Endothelial cell of umbilical vein (primary cell): Measurements from ENCODE around the gene ADAM22. TPM values are rescaled to one million over a fixed set of nuclear protein-coding genes. Genes with fewer than 3 reads are reported as not detected.

Source experiments
- BruUV-seq: library from RNA; stranded (reverse); fragments of 400-500 nt; replicated peaks from 2 replicates; lab custom pipeline; 2021; lab: Mats Ljungman, UMichigan
- CTCF ChIA-PET: fragments of 300-600, 350-600 bp; sonication (Branson Sonifier 250); formaldehyde crosslinking; loops from one replicate; lab custom pipeline; 2021; ENCODE audit warnings: antibody characterized with exemption, inconsistent platforms; lab: Charles Lee
- POLR2A ChIA-PET: fragments of 300-600, 350-600 bp; sonication (Branson Sonifier 250); formaldehyde crosslinking; loops from one replicate; lab custom pipeline; 2021; ENCODE audit warnings: antibody characterized with exemption, inconsistent platforms; lab: Charles Lee
- DNase-seq: peaks from one replicate; pipeline ENCODE4 v3.0.0-alpha.2; 2011; ENCODE audit warnings: low read depth, low spot score
- FAIRE-seq: peaks from 2 replicates; lab custom pipeline; 2011; peaks lifted over from hg19 to GRCh38; lab: Jason Lieb, UNC
- H2AFZ ChIP-seq: 2 replicates; pipeline ENCODE4 v1.6.0; 2012; ENCODE audit warnings: low read depth, low read length, control low read depth, inconsistent platforms
- H3K27ac ChIP-seq: 2 replicates; pipeline ENCODE4 v1.5.1; 2011; ENCODE audit warnings: low read depth, mild to moderate bottlenecking, control low read depth, low read length, moderate library complexity; ENCODE audit not compliant: insufficient read depth
- H3K27me3 ChIP-seq, 2 experiments: 2 replicates each; pipeline versions ENCODE4 v1.6.0 to v1.6.1; 2011; ENCODE audit warnings: low read length in 2 of 2, mixed read lengths in 1 of 2; ENCODE audit not compliant: control insufficient read depth in 2 of 2, insufficient read depth in 2 of 2
- H3K36me3 ChIP-seq, 2 experiments: 2 replicates in 1 of 2; 3 replicates in 1 of 2; pipeline ENCODE4 v1.5.1; 2011; ENCODE audit warnings: low read length in 2 of 2, mild to moderate bottlenecking in 1 of 2, moderate library complexity in 1 of 2; ENCODE audit not compliant: control insufficient read depth in 2 of 2, insufficient read depth in 2 of 2; ENCODE audit errors: extremely low read depth in 1 of 2
- H3K4me1 ChIP-seq: 3 replicates; pipeline ENCODE4 v1.5.1; 2011; ENCODE audit warnings: mild to moderate bottlenecking, low read length; ENCODE audit not compliant: control insufficient read depth, insufficient read depth; ENCODE audit errors: extremely low read depth
- H3K4me2 ChIP-seq: 2 replicates; pipeline ENCODE4 v1.6.1; 2011; ENCODE audit warnings: low read length, control low read depth, mixed read lengths; ENCODE audit not compliant: insufficient read depth
- H3K4me3 ChIP-seq, 3 experiments: fragments of 200-600 bp in 1 of 3; sonication (generic), shearing (Covaris generic) in 1 of 3; replicated peaks in 1 of 3; 2 replicates each; pipeline ENCODE4 v1.5.1; 2011 to 2016; ENCODE audit warnings: control low read depth in 3 of 3, low read length in 3 of 3, mild to moderate bottlenecking in 2 of 3, inconsistent platforms in 1 of 3, low read depth in 1 of 3, moderate library complexity in 1 of 3; ENCODE audit not compliant: insufficient read depth in 1 of 3
- H3K79me2 ChIP-seq: 2 replicates; pipeline ENCODE4 v1.6.0; 2012; ENCODE audit warnings: low read length, inconsistent platforms; ENCODE audit not compliant: control insufficient read depth, insufficient read depth
- H3K9ac ChIP-seq: replicated peaks from 2 replicates; pipeline ENCODE3; 2011; ENCODE audit warnings: low read length, control low read depth; ENCODE audit not compliant: insufficient read depth; ENCODE audit errors: extremely low read depth
- H3K9me1 ChIP-seq: replicated peaks from 3 replicates; pipeline ENCODE4 v1.6.0; 2011; ENCODE audit warnings: mild to moderate bottlenecking, low read length; ENCODE audit not compliant: control insufficient read depth, insufficient read depth; ENCODE audit errors: extremely low read depth
- H3K9me3 ChIP-seq: replicated peaks from 2 replicates; pipeline ENCODE4 v1.5.1; 2012; ENCODE audit warnings: low read length, inconsistent platforms; ENCODE audit not compliant: control insufficient read depth, insufficient read depth
- H4K20me1 ChIP-seq: replicated peaks from 2 replicates; pipeline ENCODE3; 2011; ENCODE audit warnings: mild to moderate bottlenecking, low read length; ENCODE audit not compliant: control insufficient read depth, insufficient read depth; ENCODE audit errors: extremely low read depth
- CTCF ChIP-seq, 2 donors: IDR thresholded peaks; 1 replicate in 1 of 2; 2 replicates in 1 of 2; pipeline ENCODE4 v1.5.1; 2011; ENCODE audit warnings: low read length in 2 of 2, mild to moderate bottlenecking in 2 of 2, moderate library complexity in 2 of 2, control low read depth in 1 of 2, inconsistent platforms in 1 of 2, low read depth in 1 of 2; ENCODE audit not compliant: insufficient read depth in 1 of 2; ENCODE audit errors: extremely low read depth in 1 of 2
- EZH2 ChIP-seq: IDR thresholded peaks from 2 replicates; pipeline ENCODE4 v1.6.1; 2012; ENCODE audit warnings: borderline replicate concordance, low read depth, mild to moderate bottlenecking, moderate library complexity, low read length, inconsistent platforms; ENCODE audit not compliant: severe bottlenecking
- FOS ChIP-seq: IDR thresholded peaks from 2 replicates; pipeline ENCODE4 v1.6.1; 2011; ENCODE audit warnings: mild to moderate bottlenecking, low read length, moderate library complexity, borderline replicate concordance; ENCODE audit not compliant: insufficient read depth
- GATA2 ChIP-seq: IDR thresholded peaks from 2 replicates; pipeline ENCODE4 v1.7.0; 2011; ENCODE audit warnings: low read depth, mild to moderate bottlenecking, moderate library complexity, mixed read lengths, low read length; ENCODE audit not compliant: insufficient read length, insufficient read depth
- JUN ChIP-seq: IDR thresholded peaks from 2 replicates; pipeline ENCODE4 v1.6.1; 2011; ENCODE audit warnings: borderline replicate concordance, low read depth; ENCODE audit not compliant: insufficient read length, insufficient read depth
- MAX ChIP-seq: IDR thresholded peaks from 2 replicates; pipeline ENCODE4 v1.6.1; 2011; ENCODE audit not compliant: insufficient read depth, insufficient read length
- MYC ChIP-seq: IDR thresholded peaks from one replicate; pipeline ENCODE4 v1.6.1; 2011; ENCODE audit warnings: mild to moderate bottlenecking, low read depth, low read length
- POLR2A ChIP-seq: IDR thresholded peaks from 2 replicates; pipeline ENCODE4 v1.6.1; 2012; ENCODE audit warnings: low read depth, mild to moderate bottlenecking, control low read depth, low read length
- POLR2AphosphoS5 ChIP-seq: IDR thresholded peaks from 2 replicates; pipeline ENCODE4 v1.6.1; 2012; ENCODE audit warnings: low read depth, mild to moderate bottlenecking, control low read depth, low read length, moderate library complexity; ENCODE audit not compliant: insufficient read depth
- dilution Hi-C: fragments of 300-500 bp; cut with MboI; formaldehyde crosslinking; loops from one replicate; pipeline ENCODE4 v1.15.0; 2019; ENCODE audit warnings: low sequenced_read_pairs; ENCODE audit not compliant: extremely low pct_ligation_motif_present
- intact Hi-C: fragments of 100-400 bp; cut with micrococcal nuclease; formaldehyde crosslinking; loops from one replicate; pipeline ENCODE4 v1.10.0; 2022
- polyA plus RNA-seq, 4 experiments: library from polyadenylated mRNA; depleted of rRNA in 3 of 4; stranded (reverse) in 3 of 4; unstranded in 1 of 4; fragments of >200 nt; gene quantifications; 2 replicates each; pipeline versions ENCODE4 v1.2.1 to v1.2.3, GENCODE V29; 2011 to 2012; ENCODE audit warnings: missing spikeins in 1 of 4
- total RNA-seq: library from RNA; stranded (reverse); gene quantifications from 2 replicates; pipeline ENCODE4 v1.2.3, GENCODE V29; 2021

Gene ADAM22
- total and polyA plus RNA-seq, 2 donors (not counting 3 experiments of a cell fraction or from before 2014, with no cell fraction given): 0.33 to 0.53 TPM

- no peak overlapping the region for H3K27ac ChIP-seq
- H3K4me1 ChIP-seq: no peaks in the 10 kb centered on the region
These were observed 251.6 kb downstream of the ADAM22 start for GRCh38 chr7:88185650-88186049.

More at GRCh38 chr7:88185650-88186049, 251.6 kb downstream of the ADAM22 start:
- TF ChIP-seq JUN: no peak
- TF ChIP-seq MAX: no peak
- TF ChIP-seq GATA2: no peak
- TF ChIP-seq CTCF (IDR thresholded peaks at IDR 0.05; ENCODE audit: extremely low read depth in 1 of 2, insufficient read depth in 1 of 2, low read depth in 1 of 2, low read length in 2 of 2): no peak
- TF ChIP-seq FOS: no peak
- no peak for TF ChIP-seq EZH2
- TF ChIP-seq POLR2AphosphoS5: no peak
- TF ChIP-seq MYC: no peak
- no peak for TF ChIP-seq POLR2A
- H3K9me1 ChIP-seq: no peaks in the 10 kb centered on the region
- dilution Hi-C loops: no loop called here
- no peaks in the 10 kb centered on the region for H3K9me3 ChIP-seq
- no peak overlapping the region for H3K4me2 ChIP-seq
- no peak overlapping the region for H3K9ac ChIP-seq
- DNase-seq (no peak), FAIRE-seq (no peak)
- no peaks in the 10 kb centered on the region for H4K20me1 ChIP-seq
- H3K4me3 ChIP-seq: no peak overlapping the region
- no peaks in the 10 kb centered on the region for H3K27me3 ChIP-seq
- ChIA-PET POLR2A (no interaction called here), CTCF (interaction anchor here (2.1 kb wide), 1 partner anchor 16 kb away, joined by 5 read pairs; no protein-coding TSS in a partner anchor)
- BruUV-seq: no TSS peak
- no peak overlapping the region for H2AFZ ChIP-seq
- no peaks in the 10 kb centered on the region for H3K79me2 ChIP-seq
- no peaks in the 10 kb centered on the region for H3K36me3 ChIP-seq
- intact Hi-C loops: no loop called here
